GM10847 (cell line): Measurements from ENCODE around the gene LGI2.

Source experiments
- POLR2A ChIP-seq: IDR thresholded peaks from 2 replicates; pipeline ENCODE4 v1.6.1; 2011; ENCODE audit not compliant: insufficient read length; ENCODE audit errors: extremely low read depth

The LGI2 gene

GRCh38 chr4:25013756-25014661 is 16.7 kb downstream of the LGI2 start:
- no peak for TF ChIP-seq POLR2A

- no peak for TF ChIP-seq POLR2A
Measured at GRCh38 chr4:25012655-25013054, 18.1 kb downstream of the LGI2 start.

- no peak for TF ChIP-seq POLR2A
Measured at GRCh38 chr4:25011135-25011866, 19.4 kb downstream of the LGI2 start.

- TF ChIP-seq POLR2A = no peak
Measured at GRCh38 chr4:25007598-25007997, 23.1 kb downstream of the LGI2 start.

GRCh38 chr4:25002681-25003080 is 28.1 kb downstream of the LGI2 start:
- TF ChIP-seq POLR2A = no peak

GRCh38 chr4:25001509-25001908 is 29.2 kb downstream of the LGI2 start:
- TF ChIP-seq POLR2A = no peak

GRCh38 chr4:25000639-25001038 is 30.1 kb downstream of the LGI2 start:
- TF ChIP-seq POLR2A = no peak

- no peak for TF ChIP-seq POLR2A
Measured at GRCh38 chr4:24999392-25000089, 31.2 kb downstream of the LGI2 start.

- TF ChIP-seq POLR2A = no peak
Measured at GRCh38 chr4:24995346-24995919, 35.3 kb downstream of the LGI2 start.

- no peak for TF ChIP-seq POLR2A
Measured at GRCh38 chr4:24993551-24994080, 37.1 kb downstream of the LGI2 start.

- TF ChIP-seq POLR2A = no peak
Measured at GRCh38 chr4:24992968-24993367, 37.8 kb downstream of the LGI2 start.

- TF ChIP-seq POLR2A = no peak
Measured at GRCh38 chr4:24991015-24991414, 39.7 kb downstream of the LGI2 start.

GRCh38 chr4:24989327-24989726 is 41.4 kb downstream of the LGI2 start:
- no peak for TF ChIP-seq POLR2A

GRCh38 chr4:24988776-24989175 is 42.0 kb downstream of the LGI2 start:
- no peak for TF ChIP-seq POLR2A
